Measurements from ENCODE around the gene TMA7B.

TMA7B gene

DNA sequence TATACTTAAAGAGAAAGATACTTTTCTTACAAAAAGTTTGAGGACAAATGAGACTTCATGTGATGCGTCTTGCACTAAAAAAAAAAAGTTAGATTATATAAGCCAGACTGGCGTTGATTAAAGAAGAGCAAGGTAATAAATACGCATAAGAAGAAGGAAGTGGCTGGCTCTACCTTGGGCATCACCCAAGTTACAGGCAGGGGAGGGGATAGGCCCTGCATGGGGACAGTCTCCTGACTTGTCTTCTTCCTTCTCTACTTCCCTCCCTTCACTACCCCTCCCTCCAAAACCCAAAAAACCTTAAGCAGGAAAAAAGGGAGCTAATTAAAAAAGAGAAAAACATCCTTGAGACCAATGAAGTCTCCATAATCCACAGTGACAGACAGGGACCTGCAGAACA, 22.3 kb upstream of the TMA7B start:
- DNase-seq (ENCODE audit: extremely low read depth, low read depth) = no peak
- H3K4me3 ChIP-seq (replicated peaks; ENCODE audit: low read depth, low read length) = no peak overlapping the region
- TF ChIP-seq CTCF (IDR thresholded peaks at IDR 0.05; ENCODE audit: low read depth, low read length, missing control alignments) = no peak

DNA sequence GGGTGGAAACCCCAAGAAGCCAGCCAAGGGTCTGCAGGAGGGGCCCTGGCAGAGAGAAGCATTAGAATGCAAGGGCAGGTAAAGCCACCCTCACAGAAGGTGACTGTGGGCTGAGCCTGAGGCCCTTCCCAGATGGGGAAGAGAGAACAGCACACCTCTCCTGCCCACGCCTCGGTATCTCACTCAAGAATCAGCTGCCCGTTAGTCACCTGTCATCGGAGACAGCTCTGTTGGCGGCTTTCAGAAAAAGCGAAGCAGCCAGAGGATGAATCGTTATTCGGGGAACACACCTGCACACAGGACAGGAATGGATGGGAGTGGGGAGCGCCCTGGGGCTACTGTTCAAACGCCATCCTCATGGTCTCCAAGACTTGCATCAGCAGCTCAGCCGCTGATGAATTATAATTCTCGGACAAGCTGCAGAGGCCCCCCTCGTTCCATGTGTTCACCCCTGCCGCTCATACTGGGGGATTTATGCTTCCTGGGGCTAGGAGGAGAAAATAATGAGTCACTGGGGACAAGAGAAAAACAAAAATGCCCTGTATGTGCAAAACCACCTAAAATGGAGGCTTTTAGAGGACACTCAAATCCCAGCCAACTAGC, 21.6 kb upstream of the TMA7B start:
- no peak for DNase-seq (ENCODE audit: extremely low read depth, low read depth)
- TF ChIP-seq CTCF (IDR thresholded peaks at IDR 0.05; ENCODE audit: low read depth, low read length, missing control alignments) = no peak
- no peak overlapping the region for H3K4me3 ChIP-seq (replicated peaks; ENCODE audit: low read depth, low read length)

DNA sequence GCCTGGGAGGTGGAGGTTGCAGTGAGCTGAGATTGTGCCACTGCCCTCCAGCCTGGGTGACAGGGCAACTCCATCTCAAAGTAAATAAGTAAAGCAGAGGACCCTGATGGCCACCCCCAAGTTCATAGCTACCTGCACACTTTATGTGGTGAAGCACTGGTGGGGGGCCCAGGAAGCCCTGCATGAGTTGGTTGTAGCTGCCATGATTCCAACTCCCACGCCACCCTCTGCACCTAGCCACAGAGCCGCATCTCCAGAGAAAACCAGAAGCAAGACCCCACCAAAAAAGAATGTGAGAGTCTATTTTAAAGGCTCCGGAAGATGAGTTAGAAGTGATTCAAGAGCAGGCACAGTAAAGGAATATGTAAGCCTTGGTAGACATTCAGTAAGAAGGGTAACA, 20.4 kb upstream of the TMA7B start:
- no peak overlapping the region for H3K4me3 ChIP-seq (replicated peaks; ENCODE audit: low read depth, low read length)
- no peak for TF ChIP-seq CTCF (IDR thresholded peaks at IDR 0.05; ENCODE audit: low read depth, low read length, missing control alignments)
- no peak for DNase-seq (ENCODE audit: extremely low read depth, low read depth)

- no peak for TF ChIP-seq CTCF (IDR thresholded peaks at IDR 0.05; ENCODE audit: low read depth, low read length, missing control alignments)
- H3K4me3 ChIP-seq (replicated peaks; ENCODE audit: low read depth, low read length) = no peak overlapping the region
- DNase-seq (ENCODE audit: extremely low read depth, low read depth) = no peak
Measured at GRCh38 chr22:39940757-39941305, 19.4 kb upstream of the TMA7B start.

DNA sequence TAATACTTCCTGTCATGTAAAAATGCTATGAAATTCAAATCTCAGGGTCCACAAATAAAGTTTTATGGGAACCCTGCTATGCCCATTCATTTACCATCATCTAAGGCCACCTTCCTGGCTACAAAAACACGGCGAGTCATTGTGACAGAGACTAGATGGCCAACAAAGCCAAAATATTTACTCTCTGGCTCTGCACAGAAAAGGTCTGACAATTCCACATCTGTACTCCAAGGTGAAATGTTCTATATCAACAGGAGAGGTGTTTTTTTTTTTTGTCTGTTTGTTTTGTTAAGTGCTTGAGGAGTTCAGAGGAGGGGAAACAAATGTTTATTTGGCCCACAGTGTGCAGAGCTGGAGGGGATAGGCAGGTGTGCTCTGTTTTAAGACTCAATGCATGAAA, 18.6 kb upstream of the TMA7B start:
- H3K4me3 ChIP-seq (replicated peaks; ENCODE audit: low read depth, low read length) = no peak overlapping the region
- no peak for DNase-seq (ENCODE audit: extremely low read depth, low read depth)
- no peak for TF ChIP-seq CTCF (IDR thresholded peaks at IDR 0.05; ENCODE audit: low read depth, low read length, missing control alignments)

- no peak for TF ChIP-seq CTCF (IDR thresholded peaks at IDR 0.05; ENCODE audit: low read depth, low read length, missing control alignments)
- DNase-seq (ENCODE audit: extremely low read depth, low read depth) = no peak
Measured at GRCh38 chr22:39942439-39943230, 17.6 kb upstream of the TMA7B start.

More at GRCh38 chr22:39942439-39943230, 17.6 kb upstream of the TMA7B start:
- no peak overlapping the region for H3K4me3 ChIP-seq (replicated peaks; ENCODE audit: low read depth, low read length)
